Liver (tissue), 9 donors: ENCODE data around the gene IL36A. TPM values are rescaled to one million over a fixed set of nuclear protein-coding genes. Genes with fewer than 3 reads are reported as not detected.

Experiments
- DNase-seq: peaks from one replicate; pipeline ENCODE4 v3.0.0-alpha.2; 2017; ENCODE audit warnings: low spot score
- H3K27ac ChIP-seq, 2 donors: one replicate each; pipeline ENCODE4 v1.7.0; 2013; ENCODE audit warnings: inconsistent platforms in 2 of 2, low read length in 2 of 2, control low read depth in 1 of 2, low read depth in 1 of 2, mild to moderate bottlenecking in 1 of 2
- H3K27me3 ChIP-seq, 4 donors: one replicate each; pipeline versions ENCODE4 v1.6.1 to v1.7.0; 2013; ENCODE audit warnings: low read length in 3 of 4, inconsistent platforms in 1 of 4, mild to moderate bottlenecking in 1 of 4, moderate library complexity in 1 of 4; ENCODE audit not compliant: control insufficient read depth in 4 of 4, insufficient read depth in 4 of 4
- H3K36me3 ChIP-seq, 4 donors: one replicate each; pipeline versions ENCODE4 v1.6.1 to v1.7.0; 2013; ENCODE audit warnings: low read length in 3 of 4, mild to moderate bottlenecking in 3 of 4, low read depth in 1 of 4, moderate library complexity in 1 of 4; ENCODE audit not compliant: control insufficient read depth in 4 of 4, insufficient read depth in 3 of 4
- H3K4me1 ChIP-seq, 4 donors: one replicate each; pipeline versions ENCODE4 v1.6.1 to v1.7.0; 2013; ENCODE audit warnings: low read length in 3 of 4, mild to moderate bottlenecking in 3 of 4, moderate library complexity in 1 of 4; ENCODE audit not compliant: control insufficient read depth in 4 of 4, insufficient read depth in 4 of 4
- H3K4me3 ChIP-seq, 3 donors: one replicate each; pipeline versions ENCODE4 v1.6.1 to v1.7.0; 2013; ENCODE audit warnings: low read length in 3 of 3, control low read depth in 1 of 3, low read depth in 1 of 3, mild to moderate bottlenecking in 1 of 3
- H3K9ac ChIP-seq, 2 donors: one replicate each; pipeline ENCODE4 v1.7.0; 2013; ENCODE audit warnings: low read length in 2 of 2, mild to moderate bottlenecking in 2 of 2, moderate library complexity in 2 of 2, control low read depth in 1 of 2, low read depth in 1 of 2
- H3K9me3 ChIP-seq, 4 donors: one replicate each; pipeline versions ENCODE4 v1.6.1 to v1.7.0; 2013; ENCODE audit warnings: low read length in 3 of 4; ENCODE audit not compliant: control insufficient read depth in 4 of 4
- EGR1 ChIP-seq, 2 donors: IDR thresholded peaks; 2 replicates each; pipeline ENCODE4 v1.6.1; 2016 to 2018; ENCODE audit warnings: antibody characterized with exemption in 2 of 2, low read depth in 2 of 2
- FOXA1 ChIP-seq: IDR thresholded peaks from 2 replicates; pipeline ENCODE4 v1.6.1; 2016; ENCODE audit warnings: antibody characterized with exemption
- FOXA2 ChIP-seq: IDR thresholded peaks from 2 replicates; pipeline ENCODE4 v1.6.1; 2016; ENCODE audit warnings: antibody characterized with exemption
- GABPA ChIP-seq, 2 donors: IDR thresholded peaks in 1 of 2; conservative IDR thresholded peaks in 1 of 2; 2 replicates each; pipeline ENCODE4 v1.6.1; 2016; ENCODE audit warnings: antibody characterized with exemption in 2 of 2, mild to moderate bottlenecking in 1 of 2, moderate library complexity in 1 of 2
- HNF4A ChIP-seq, 2 donors: conservative IDR thresholded peaks; 2 replicates each; pipeline ENCODE4 v1.6.1; 2016; ENCODE audit warnings: antibody characterized with exemption in 2 of 2, mild to moderate bottlenecking in 2 of 2
- HNF4G ChIP-seq: IDR thresholded peaks from 2 replicates; pipeline ENCODE4 v1.6.1; 2016; ENCODE audit warnings: antibody characterized with exemption
- MAX ChIP-seq: IDR thresholded peaks from 2 replicates; pipeline ENCODE4 v1.6.1; 2016; ENCODE audit warnings: antibody characterized with exemption
- NR2F2 ChIP-seq: IDR thresholded peaks from 2 replicates; pipeline ENCODE4 v1.6.1; 2016; ENCODE audit warnings: antibody characterized with exemption
- RAD21 ChIP-seq, 2 donors: IDR thresholded peaks; 2 replicates each; pipeline ENCODE4 v1.6.1; 2016; ENCODE audit warnings: antibody characterized with exemption in 2 of 2, mild to moderate bottlenecking in 2 of 2
- REST ChIP-seq: IDR thresholded peaks from 2 replicates; pipeline ENCODE4 v1.6.1; 2016; ENCODE audit warnings: antibody characterized with exemption, mild to moderate bottlenecking
- SP1 ChIP-seq: IDR thresholded peaks from 2 replicates; pipeline ENCODE4 v1.6.1; 2018; ENCODE audit warnings: antibody characterized with exemption, mild to moderate bottlenecking
- TAF1 ChIP-seq: conservative IDR thresholded peaks from 2 replicates; pipeline ENCODE4 v1.6.1; 2016; ENCODE audit warnings: antibody characterized with exemption, mild to moderate bottlenecking
- YY1 ChIP-seq: IDR thresholded peaks from 2 replicates; pipeline ENCODE4 v1.6.1; 2016; ENCODE audit warnings: antibody characterized with exemption, mild to moderate bottlenecking
- ZBTB33 ChIP-seq: IDR thresholded peaks from 2 replicates; pipeline ENCODE4 v1.6.1; 2016; ENCODE audit warnings: antibody characterized with exemption
- WGBS: extraction: QIAGEN DNeasy Blood & Tissue Kit; methylation state at CpG from one replicate; pipeline ENCODE4 v1.1.7; 2013; 5-methylcytosine and 5-hydroxymethylcytosine counted together
- polyA plus RNA-seq, 2 donors: library from polyadenylated mRNA; stranded (reverse) in 1 of 2; unstranded in 1 of 2; fragments of 200-250 nt in 1 of 2; fragments of >200 nt in 1 of 2; fragmentation: Nextera tagmentation in 1 of 2; extraction: Ambion mirVana in 1 of 2; gene quantifications; one replicate each; pipeline versions ENCODE4 v1.2.1 to v1.2.3, GENCODE V29; 2013 to 2015
- total RNA-seq, 2 donors: library from RNA; depleted of rRNA; stranded (reverse); fragments of >200 nt; gene quantifications; one replicate each; pipeline ENCODE4 v1.2.3, GENCODE V29; 2014
- TF ChIP-seq, protein P1 (sequence below): fragments of 150-350 bp; IDR thresholded peaks from 2 replicates; pipeline ENCODE4 v1.5.1; 2017; ENCODE audit warnings: improper control_type of control experiment, low read depth, low read length; ENCODE audit not compliant: missing input control
- TF ChIP-seq, protein P2 (sequence below): IDR thresholded peaks from 2 replicates; pipeline ENCODE4 v1.6.1; 2016; ENCODE audit warnings: antibody characterized with exemption
- donor health status: healthy.
- donor health status: healthy.
- donor health status: healthy.
- donor health status: healthy.
- donor health status: healthy.

IL36A gene
- total and polyA plus RNA-seq, 4 donors, result not detected

DNA sequence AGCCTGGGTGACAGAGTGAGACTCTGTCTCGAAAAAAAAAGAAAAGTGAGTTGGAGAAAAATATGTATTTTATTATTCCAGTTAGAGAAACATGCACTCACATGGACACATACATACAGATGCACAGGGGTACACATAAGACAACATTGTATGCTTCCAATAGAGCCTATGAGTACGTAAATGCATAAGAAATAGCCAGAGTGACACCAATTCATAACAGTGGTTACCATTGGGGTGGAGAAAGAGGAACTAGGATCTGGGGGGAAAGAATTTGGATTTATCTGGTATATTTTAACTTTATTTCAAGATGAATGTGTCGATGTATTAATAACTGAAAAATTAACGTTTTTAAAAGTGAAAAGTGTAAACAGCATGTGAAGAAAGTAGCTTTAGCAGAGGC is 16.1 kb downstream of the IL36A start:
- TF ChIP-seq RAD21 (IDR thresholded peaks at IDR 0.05) (no peak), YY1 (no peak), MAX (no peak)
- no peaks in the 10 kb centered on the region for H3K27me3 ChIP-seq
- no peaks in the 10 kb centered on the region for H3K36me3 ChIP-seq
- WGBS, result 63% methylated on average over 4 of the region's 4 CpGs
- H3K27ac ChIP-seq, result no peak overlapping the region
- no peak for DNase-seq
- no peak overlapping the region for H3K4me3 ChIP-seq
- H3K9ac ChIP-seq, result no peak overlapping the region
- H3K4me1 ChIP-seq, result no peaks in the 10 kb centered on the region
- no peaks in the 10 kb centered on the region for H3K9me3 ChIP-seq

DNA sequence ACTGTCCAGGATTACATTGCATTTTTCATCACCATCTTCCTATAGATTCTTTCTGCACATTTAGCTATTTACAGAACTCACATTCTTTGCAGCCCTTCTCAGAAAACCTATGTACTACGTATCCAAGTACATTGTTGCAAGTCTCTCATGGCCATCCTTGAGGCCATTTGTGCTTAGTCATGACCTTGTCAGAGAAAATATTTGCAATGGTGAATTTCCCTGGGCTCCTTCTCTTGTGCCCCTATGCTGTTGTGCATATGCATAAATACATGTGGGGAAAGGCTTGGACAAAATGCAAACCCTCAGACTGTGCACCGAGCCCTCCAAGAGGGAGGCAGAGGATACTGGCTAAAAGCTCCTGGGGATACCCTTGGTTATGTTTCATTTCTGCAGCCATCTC is 19.5 kb downstream of the IL36A start:
- 93% methylated on average over 2 of the region's 2 CpGs for WGBS
- Histone ChIP-seq H3K9ac (no peak overlapping the region), H3K4me1 (no peaks in the 10 kb centered on the region), H3K27ac (no peak overlapping the region), H3K36me3 (no peaks in the 10 kb centered on the region), H3K4me3 (no peak overlapping the region), H3K27me3 (peaks cover 0 to 2% (median 0%) of the 10 kb centered on the region in 4 donors), H3K9me3 (no peaks in the 10 kb centered on the region)
- TF ChIP-seq FOXA2 (no peak), HNF4A (conservative IDR thresholded peaks at IDR 0.05) (no peak), RAD21 (IDR thresholded peaks at IDR 0.05) (no peak), YY1 (no peak), MAX (no peak), ZBTB33 (no peak), FOXA1 (no peak), TAF1 (no peak), SP1 (no peak), GABPA (IDR thresholded peaks at IDR 0.05 in 1 of 2, conservative IDR thresholded peaks at IDR 0.05 in 1 of 2) (no peak), REST (no peak), NR2F2 (no peak), HNF4G (no peak), EGR1 (IDR thresholded peaks at IDR 0.05; ENCODE audit: low read depth in 2 of 2) (no peak)
- TF ChIP-seq, protein P1, sequence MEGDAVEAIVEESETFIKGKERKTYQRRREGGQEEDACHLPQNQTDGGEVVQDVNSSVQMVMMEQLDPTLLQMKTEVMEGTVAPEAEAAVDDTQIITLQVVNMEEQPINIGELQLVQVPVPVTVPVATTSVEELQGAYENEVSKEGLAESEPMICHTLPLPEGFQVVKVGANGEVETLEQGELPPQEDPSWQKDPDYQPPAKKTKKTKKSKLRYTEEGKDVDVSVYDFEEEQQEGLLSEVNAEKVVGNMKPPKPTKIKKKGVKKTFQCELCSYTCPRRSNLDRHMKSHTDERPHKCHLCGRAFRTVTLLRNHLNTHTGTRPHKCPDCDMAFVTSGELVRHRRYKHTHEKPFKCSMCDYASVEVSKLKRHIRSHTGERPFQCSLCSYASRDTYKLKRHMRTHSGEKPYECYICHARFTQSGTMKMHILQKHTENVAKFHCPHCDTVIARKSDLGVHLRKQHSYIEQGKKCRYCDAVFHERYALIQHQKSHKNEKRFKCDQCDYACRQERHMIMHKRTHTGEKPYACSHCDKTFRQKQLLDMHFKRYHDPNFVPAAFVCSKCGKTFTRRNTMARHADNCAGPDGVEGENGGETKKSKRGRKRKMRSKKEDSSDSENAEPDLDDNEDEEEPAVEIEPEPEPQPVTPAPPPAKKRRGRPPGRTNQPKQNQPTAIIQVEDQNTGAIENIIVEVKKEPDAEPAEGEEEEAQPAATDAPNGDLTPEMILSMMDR, result no peak
- TF ChIP-seq, protein P2, sequence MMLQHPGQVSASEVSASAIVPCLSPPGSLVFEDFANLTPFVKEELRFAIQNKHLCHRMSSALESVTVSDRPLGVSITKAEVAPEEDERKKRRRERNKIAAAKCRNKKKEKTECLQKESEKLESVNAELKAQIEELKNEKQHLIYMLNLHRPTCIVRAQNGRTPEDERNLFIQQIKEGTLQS, result no peak
- no peak for DNase-seq
